Keratinocyte (primary cell): ENCODE measurements around the gene ZNF160. TPM values are rescaled to one million over a fixed set of nuclear protein-coding genes. Genes with fewer than 3 reads are reported as not detected.

Experiments
- DNase-seq: peaks from one replicate; pipeline ENCODE4 v3.0.0-alpha.2; 2011; ENCODE audit warnings: low read depth, missing footprints, low spot score
- FAIRE-seq: peaks from 2 replicates; lab custom pipeline; 2011; peaks lifted over from hg19 to GRCh38; lab: Jason Lieb, UNC
- H2AFZ ChIP-seq: 2 replicates; pipeline ENCODE4 v1.6.0; 2012; ENCODE audit warnings: low read length, control low read depth, inconsistent platforms; ENCODE audit not compliant: control insufficient read depth
- H3K27ac ChIP-seq: 2 replicates; pipeline ENCODE4 v1.5.1; 2011; ENCODE audit warnings: low read length; ENCODE audit not compliant: control insufficient read depth, insufficient read depth
- H3K27me3 ChIP-seq: 3 replicates; pipeline ENCODE4 v1.6.0; 2011; ENCODE audit warnings: low read length; ENCODE audit not compliant: control insufficient read depth, insufficient read depth; ENCODE audit errors: extremely low read depth
- H3K36me3 ChIP-seq, 2 experiments: 2 replicates in 1 of 2; 3 replicates in 1 of 2; pipeline ENCODE4 v1.5.1; 2011; ENCODE audit warnings: low read length in 2 of 2, mild to moderate bottlenecking in 1 of 2; ENCODE audit not compliant: control insufficient read depth in 2 of 2, insufficient read depth in 2 of 2; ENCODE audit errors: extremely low read depth in 1 of 2
- H3K4me1 ChIP-seq: 3 replicates; pipeline ENCODE4 v1.5.1; 2011; ENCODE audit warnings: low read length; ENCODE audit not compliant: control insufficient read depth, insufficient read depth; ENCODE audit errors: extremely low read depth
- H3K4me2 ChIP-seq: 3 replicates; pipeline ENCODE4 v1.6.0; 2011; ENCODE audit warnings: low read depth, low read length; ENCODE audit not compliant: control insufficient read depth, insufficient read depth; ENCODE audit errors: extremely low read depth
- H3K4me3 ChIP-seq, 3 experiments: fragments of 200-600 bp in 1 of 3; sonication (generic) in 1 of 3; 2 replicates in 2 of 3; 3 replicates in 1 of 3; pipeline ENCODE4 v1.5.1; 2011 to 2016; ENCODE audit warnings: low read length in 3 of 3, mild to moderate bottlenecking in 3 of 3, control low read depth in 2 of 3, inconsistent platforms in 1 of 3, low read depth in 1 of 3, mixed read lengths in 1 of 3, mixed run types in 1 of 3, moderate library complexity in 1 of 3; ENCODE audit not compliant: control insufficient read depth in 2 of 3, insufficient read depth in 2 of 3; ENCODE audit errors: extremely low read depth in 1 of 3
- H3K79me2 ChIP-seq: 2 replicates; pipeline ENCODE4 v1.6.0; 2012; ENCODE audit warnings: low read length; ENCODE audit not compliant: control insufficient read depth, insufficient read depth
- H3K9ac ChIP-seq: 3 replicates; pipeline ENCODE4 v1.6.0; 2011; ENCODE audit warnings: low read length; ENCODE audit not compliant: control insufficient read depth, insufficient read depth; ENCODE audit errors: extremely low read depth
- H3K9me1 ChIP-seq: 3 replicates; pipeline ENCODE4 v1.6.0; 2011; ENCODE audit warnings: low read length; ENCODE audit not compliant: control insufficient read depth, insufficient read depth; ENCODE audit errors: extremely low read depth
- H3K9me3 ChIP-seq: 2 replicates; pipeline ENCODE4 v1.5.1; 2012; ENCODE audit warnings: low read depth, low read length; ENCODE audit not compliant: control insufficient read depth
- H4K20me1 ChIP-seq: 3 replicates; pipeline ENCODE4 v1.6.0; 2011; ENCODE audit warnings: low read length; ENCODE audit not compliant: control insufficient read depth, insufficient read depth; ENCODE audit errors: extremely low read depth
- CTCF ChIP-seq, 3 experiments: IDR thresholded peaks in 1 of 3; conservative IDR thresholded peaks in 1 of 3; optimal IDR thresholded peaks in 1 of 3; 2 replicates in 2 of 3; 3 replicates in 1 of 3; pipeline versions ENCODE3 to v1.5.1; 2011; ENCODE audit warnings: low read length in 3 of 3, mild to moderate bottlenecking in 3 of 3, moderate library complexity in 2 of 3, control low read depth in 1 of 3, inconsistent platforms in 1 of 3; ENCODE audit not compliant: insufficient read depth in 2 of 3; ENCODE audit errors: extremely low read depth in 1 of 3
- EZH2 ChIP-seq: IDR thresholded peaks from one replicate; pipeline ENCODE4 v1.6.1; 2012; ENCODE audit warnings: inconsistent platforms, mild to moderate bottlenecking, low read length, moderate library complexity
- dilution Hi-C: fragments of 300-500 bp; cut with MboI; formaldehyde crosslinking; loops from one replicate; pipeline ENCODE4 v1.7.0; 2020; ENCODE audit warnings: low sequenced_read_pairs; ENCODE audit not compliant: extremely low pct_ligation_motif_present
- polyA plus RNA-seq, 5 experiments: library from polyadenylated mRNA; depleted of rRNA in 3 of 5; stranded (reverse) in 3 of 5; stranded (forward) in 1 of 5; unstranded in 1 of 5; fragments of >200 nt; gene quantifications; 1 replicate in 1 of 5; 2 replicates in 3 of 5; 3 replicates in 1 of 5; pipeline versions ENCODE4 v1.2.1 to v1.2.3, GENCODE V29; 2011 to 2012; ENCODE audit warnings: missing spikeins in 2 of 5, low read depth in 1 of 5, low replicate concordance in 1 of 5

Gene ZNF160
- polyA plus RNA-seq, 1 donor (not counting 4 experiments of a cell fraction or from before 2014, with no cell fraction given) = 14.4 TPM

- H3K4me3 ChIP-seq = no peak overlapping the region
- no peak for DNase-seq
- peaks cover 8% of the 10 kb centered on the region for H3K9me3 ChIP-seq
- H3K4me2 ChIP-seq = no peak overlapping the region
- TF ChIP-seq EZH2 (no peak), CTCF (optimal IDR thresholded peaks at IDR 0.05 in 1 of 3, IDR thresholded peaks at IDR 0.05 in 1 of 3, conservative IDR thresholded peaks at IDR 0.05 in 1 of 3; ENCODE audit: extremely low read depth in 1 of 3, insufficient read depth in 2 of 3, low read length in 3 of 3) (no peak)
- no peaks in the 10 kb centered on the region for H4K20me1 ChIP-seq
- H3K4me1 ChIP-seq = no peaks in the 10 kb centered on the region
- dilution Hi-C loops = no loop called here
- H2AFZ ChIP-seq = no peak overlapping the region
- no peak for FAIRE-seq
- no peaks in the 10 kb centered on the region for H3K27me3 ChIP-seq
- no peak overlapping the region for H3K9ac ChIP-seq
- H3K36me3 ChIP-seq = peaks cover 0 to 6% of the 10 kb centered on the region in 2 experiments
- no peaks in the 10 kb centered on the region for H3K9me1 ChIP-seq
- no peak overlapping the region for H3K27ac ChIP-seq
- no peaks in the 10 kb centered on the region for H3K79me2 ChIP-seq
These were observed 6.3 kb upstream of the ZNF160 start for GRCh38 chr19:53109527-53109926.

- Histone ChIP-seq H3K27me3 (no peaks in the 10 kb centered on the region), H3K27ac (peak overlapping the region; percentile 85), H3K36me3 (peaks cover under 1 to 3% of the 10 kb centered on the region in 2 experiments), H3K9me1 (no peaks in the 10 kb centered on the region), H3K4me2 (peak overlapping the region; percentile 99), H4K20me1 (no peaks in the 10 kb centered on the region), H3K4me1 (peaks cover 12% of the 10 kb centered on the region), H3K4me3 (peak overlapping the region; percentile 57 to 82 (median 71)), H3K9ac (peak overlapping the region; percentile 90), H2AFZ (peak overlapping the region; percentile 75), H3K79me2 (peaks cover 30% of the 10 kb centered on the region), H3K9me3 (no peaks in the 10 kb centered on the region)
- no peak for TF ChIP-seq EZH2
- TF ChIP-seq CTCF (optimal IDR thresholded peaks at IDR 0.05 in 1 of 3, IDR thresholded peaks at IDR 0.05 in 1 of 3, conservative IDR thresholded peaks at IDR 0.05 in 1 of 3; ENCODE audit: extremely low read depth in 1 of 3, insufficient read depth in 2 of 3, low read length in 3 of 3) = no peak
- dilution Hi-C loops = no loop called here
- DNase-seq (no peak), FAIRE-seq (no peak)
These were observed 427 bp downstream of the ZNF160 start for GRCh38 chr19:53102756-53103233.
